Upper lobe of left lung (tissue), 4 donors: ENCODE data around the gene SLITRK6.
A peak's percentile ranks its signal among the peaks of the same experiment; 100 is the strongest.

Experiments used
- POLR2A ChIP-seq, 4 donors: fragments of 450-650 bp; IDR thresholded peaks; one replicate each; pipeline ENCODE4 v1.5.1; 2016 to 2017; ENCODE audit warnings: antibody characterized with exemption in 4 of 4, mild to moderate bottlenecking in 2 of 4
- TF ChIP-seq, protein P1 (sequence below), 6 experiments: fragments of 450-650 bp in 4 of 6; fragments of 200-600 bp in 2 of 6; sonication (generic) in 2 of 6; IDR thresholded peaks; one replicate each; pipeline ENCODE4 v1.5.1; 2016 to 2019; ENCODE audit warnings: antibody characterized with exemption in 6 of 6

DNA sequence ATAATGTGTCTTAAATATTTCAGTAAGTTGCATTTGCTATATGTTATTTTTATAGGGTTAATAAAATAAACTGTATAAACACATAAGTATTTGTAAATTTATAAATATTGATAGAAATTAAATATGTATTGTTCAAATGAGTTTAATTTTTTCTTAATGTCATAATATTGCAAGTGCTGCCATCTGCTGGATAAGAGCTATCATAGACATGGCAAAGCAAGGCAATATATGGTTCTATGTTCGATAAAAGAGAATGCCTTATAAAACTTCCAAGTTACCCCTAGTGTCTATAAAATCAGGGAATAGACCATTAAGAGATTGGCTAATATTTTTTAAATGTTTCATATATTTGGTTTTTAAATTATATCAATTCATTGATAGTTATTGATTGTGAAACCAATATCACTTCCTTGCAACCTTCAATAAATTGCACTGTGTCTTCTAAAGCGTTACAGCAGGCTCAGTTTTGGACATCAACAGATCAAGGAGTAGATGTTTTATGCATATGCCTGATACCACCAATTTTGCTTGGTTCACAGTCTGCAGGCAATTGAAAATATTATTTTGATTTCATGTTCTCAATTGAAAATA lies 29.0 kb upstream of the SLITRK6 start:
- TF ChIP-seq POLR2A (IDR thresholded peaks at IDR 0.05): no peak
- TF ChIP-seq, protein P1, sequence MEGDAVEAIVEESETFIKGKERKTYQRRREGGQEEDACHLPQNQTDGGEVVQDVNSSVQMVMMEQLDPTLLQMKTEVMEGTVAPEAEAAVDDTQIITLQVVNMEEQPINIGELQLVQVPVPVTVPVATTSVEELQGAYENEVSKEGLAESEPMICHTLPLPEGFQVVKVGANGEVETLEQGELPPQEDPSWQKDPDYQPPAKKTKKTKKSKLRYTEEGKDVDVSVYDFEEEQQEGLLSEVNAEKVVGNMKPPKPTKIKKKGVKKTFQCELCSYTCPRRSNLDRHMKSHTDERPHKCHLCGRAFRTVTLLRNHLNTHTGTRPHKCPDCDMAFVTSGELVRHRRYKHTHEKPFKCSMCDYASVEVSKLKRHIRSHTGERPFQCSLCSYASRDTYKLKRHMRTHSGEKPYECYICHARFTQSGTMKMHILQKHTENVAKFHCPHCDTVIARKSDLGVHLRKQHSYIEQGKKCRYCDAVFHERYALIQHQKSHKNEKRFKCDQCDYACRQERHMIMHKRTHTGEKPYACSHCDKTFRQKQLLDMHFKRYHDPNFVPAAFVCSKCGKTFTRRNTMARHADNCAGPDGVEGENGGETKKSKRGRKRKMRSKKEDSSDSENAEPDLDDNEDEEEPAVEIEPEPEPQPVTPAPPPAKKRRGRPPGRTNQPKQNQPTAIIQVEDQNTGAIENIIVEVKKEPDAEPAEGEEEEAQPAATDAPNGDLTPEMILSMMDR (IDR thresholded peaks at IDR 0.05): peak in 4 of 6 experiments; percentile 24 to 45 (median 30)
